WTC11 (cell line): Measurements from ENCODE around the gene ADARB2. TPM values are rescaled to one million over a fixed set of nuclear protein-coding genes. Genes with fewer than 3 reads are reported as not detected.

Experiments
- ATAC-seq: fragments of 200-7000 bp; cut with Tn5 transposase; 2 replicates; pipeline ENCODE4 v1.10.0; 2021; ENCODE audit warnings: mild to moderate bottlenecking, moderate library complexity
- CTCF ChIA-PET: fragments of 300-600 bp; sonication (Branson Sonifier 250); formaldehyde crosslinking; loops from one replicate; lab custom pipeline; 2021; ENCODE audit warnings: antibody characterized with exemption; lab: Charles Lee
- POLR2A ChIA-PET: fragments of 350-600 bp; sonication (Branson Sonifier 250); formaldehyde crosslinking; loops from one replicate; lab custom pipeline; 2021; ENCODE audit warnings: antibody characterized with exemption; lab: Charles Lee
- DNase-seq: peaks from one replicate; pipeline ENCODE4 v3.0.0; 2021; ENCODE audit warnings: low spot score
- H3K27ac Mint-ChIP-seq: 2 replicates; pipeline ENCODE4 v1.8.0; 2021; ENCODE audit warnings: mixed read lengths
- H3K27me3 Mint-ChIP-seq: 2 replicates; pipeline ENCODE4 v1.8.0; 2021; ENCODE audit warnings: low read depth, mild to moderate bottlenecking, moderate library complexity, mixed read lengths
- H3K36me3 Mint-ChIP-seq: 2 replicates; pipeline ENCODE4 v1.8.0; 2021; ENCODE audit warnings: mixed read lengths
- H3K4me1 Mint-ChIP-seq: 2 replicates; pipeline ENCODE4 v1.8.0; 2022; ENCODE audit warnings: mixed read lengths
- H3K4me3 Mint-ChIP-seq: 2 replicates; pipeline ENCODE4 v1.8.0; 2021; ENCODE audit warnings: mild to moderate bottlenecking, moderate library complexity, mixed read lengths
- H3K9me3 Mint-ChIP-seq: 2 replicates; pipeline ENCODE4 v1.8.0; 2021; ENCODE audit warnings: mixed read lengths
- ATF1 ChIP-seq: sonication (generic); formaldehyde crosslinking; IDR thresholded peaks from 2 replicates; pipeline ENCODE4 v1.8.1; 2023; ENCODE audit warnings: mild to moderate bottlenecking, moderate library complexity, missing genetic modification reagents
- EMX1 ChIP-seq: fragments of 250-450 bp; sonication (Bioruptor Pico); IDR thresholded peaks from 2 replicates; pipeline ENCODE4 v1.8.0; 2021; ENCODE audit warnings: mild to moderate bottlenecking
- GTF2I ChIP-seq: fragments of 250-450 bp; sonication (Bioruptor Pico); conservative IDR thresholded peaks from 2 replicates; pipeline ENCODE4 v1.4.0; 2021; ENCODE audit warnings: mild to moderate bottlenecking
- NFE2L1 ChIP-seq: sonication (generic); formaldehyde crosslinking; IDR thresholded peaks from 2 replicates; pipeline ENCODE4 v1.8.1; 2023; ENCODE audit warnings: missing genetic modification reagents
- NR1H2 ChIP-seq: sonication (generic); formaldehyde crosslinking; IDR thresholded peaks from 2 replicates; pipeline ENCODE4 v1.9.0; 2021; ENCODE audit warnings: mild to moderate bottlenecking, moderate library complexity, missing genetic modification reagents
- TCF7 ChIP-seq: sonication (generic); formaldehyde crosslinking; IDR thresholded peaks from 2 replicates; pipeline ENCODE4 v1.8.0; 2022; ENCODE audit warnings: mild to moderate bottlenecking, low read depth, missing genetic modification reagents, moderate library complexity
- TP53 ChIP-seq: sonication (generic); formaldehyde crosslinking; IDR thresholded peaks from 2 replicates; pipeline ENCODE4 v1.8.1; 2023; ENCODE audit warnings: mild to moderate bottlenecking, missing genetic modification reagents
- ZBTB21 ChIP-seq: sonication (generic); formaldehyde crosslinking; IDR thresholded peaks from 2 replicates; pipeline ENCODE4 v1.8.1; 2023; ENCODE audit warnings: mild to moderate bottlenecking, missing genetic modification reagents, borderline replicate concordance
- ZNF138 ChIP-seq: sonication (generic); formaldehyde crosslinking; conservative IDR thresholded peaks from 2 replicates; pipeline ENCODE4 v1.8.1; 2022; ENCODE audit warnings: mild to moderate bottlenecking, moderate library complexity, missing genetic modification reagents
- ZNF263 ChIP-seq: sonication (generic); formaldehyde crosslinking; IDR thresholded peaks from 2 replicates; pipeline ENCODE4 v1.8.1; 2022; ENCODE audit warnings: low read depth, mild to moderate bottlenecking, moderate library complexity, missing genetic modification reagents
- ZNF396 ChIP-seq: fragments of 250-450 bp; sonication (Bioruptor Pico); IDR thresholded peaks from 2 replicates; pipeline ENCODE4 v1.8.0; 2021; ENCODE audit warnings: mild to moderate bottlenecking, moderate library complexity, borderline replicate concordance
- ZNF423 ChIP-seq: fragments of 250-450 bp; sonication (Bioruptor Pico); IDR thresholded peaks from 2 replicates; pipeline ENCODE4 v2.1.2; 2022; ENCODE audit warnings: mild to moderate bottlenecking, moderate library complexity
- ZNF671 ChIP-seq: fragments of 250-450 bp; sonication (Bioruptor Pico); IDR thresholded peaks from 2 replicates; pipeline ENCODE4 v1.8.0; 2021; ENCODE audit warnings: mild to moderate bottlenecking
- total RNA-seq: library from RNA; stranded (reverse); gene quantifications from 3 replicates; pipeline ENCODE4 v1.2.3, GENCODE V29; 2021
- TF ChIP-seq, protein P1 (sequence below): fragments of 250-450 bp; sonication (Bioruptor Pico); IDR thresholded peaks from 2 replicates; pipeline ENCODE4 v1.9.0; 2021; ENCODE audit warnings: mild to moderate bottlenecking, borderline replicate concordance
- TF ChIP-seq, protein P2 (sequence below): fragments of 250-450 bp; sonication (Bioruptor Pico); conservative IDR thresholded peaks from 2 replicates; pipeline ENCODE4 v1.9.0; 2021; ENCODE audit warnings: mild to moderate bottlenecking
- TF ChIP-seq, protein P3 (sequence below): sonication (generic); formaldehyde crosslinking; IDR thresholded peaks from 2 replicates; pipeline ENCODE4 v1.8.1; 2023; ENCODE audit warnings: mild to moderate bottlenecking, missing genetic modification reagents
- TF ChIP-seq, protein P4 (sequence below): sonication (generic); formaldehyde crosslinking; IDR thresholded peaks from 2 replicates; pipeline ENCODE4 v1.8.1; 2022; ENCODE audit warnings: low read depth, missing genetic modification reagents, borderline replicate concordance
- TF ChIP-seq, protein P5 (sequence below): sonication (generic); formaldehyde crosslinking; IDR thresholded peaks from 2 replicates; pipeline ENCODE4 v1.8.0; 2022; ENCODE audit warnings: mild to moderate bottlenecking, missing genetic modification reagents
- TF ChIP-seq, protein P6 (sequence below): sonication (generic); formaldehyde crosslinking; conservative IDR thresholded peaks from 2 replicates; pipeline ENCODE4 v1.8.1; 2022; ENCODE audit warnings: mild to moderate bottlenecking, missing genetic modification reagents
- TF ChIP-seq, protein P7 (sequence below): sonication (generic); formaldehyde crosslinking; IDR thresholded peaks from 2 replicates; pipeline ENCODE4 v1.8.1; 2023; ENCODE audit warnings: mild to moderate bottlenecking, missing genetic modification reagents, moderate library complexity
- TF ChIP-seq, protein P8 (sequence below): fragments of 250-450 bp; sonication (Bioruptor Pico); IDR thresholded peaks from 2 replicates; pipeline ENCODE4 v2.1.2; 2022; ENCODE audit warnings: mild to moderate bottlenecking, moderate library complexity

ADARB2 gene
- total RNA-seq, 1 experiment from 2014 or later, result 3.7 TPM

DNA sequence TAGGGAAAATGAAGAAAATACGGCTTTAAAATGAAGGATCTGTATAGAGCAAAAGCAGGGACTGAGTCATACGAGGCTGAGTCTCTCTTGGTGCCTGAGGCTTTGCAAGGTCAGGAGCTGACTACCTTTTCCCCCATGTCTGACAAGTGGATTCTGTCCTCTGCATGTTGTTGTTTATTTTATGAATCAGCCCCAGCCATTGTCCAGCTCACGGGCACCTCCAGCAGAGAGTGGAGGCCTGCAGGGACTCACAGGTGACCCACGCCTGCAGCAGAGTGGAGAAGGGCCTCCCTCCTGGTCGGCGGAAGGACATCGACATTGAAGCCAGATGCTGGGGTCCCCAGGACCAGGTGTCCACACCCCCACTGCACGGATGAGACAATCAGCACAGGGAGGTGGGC lies 447.3 kb downstream of the ADARB2 start (continued):
- TF ChIP-seq, protein P1, sequence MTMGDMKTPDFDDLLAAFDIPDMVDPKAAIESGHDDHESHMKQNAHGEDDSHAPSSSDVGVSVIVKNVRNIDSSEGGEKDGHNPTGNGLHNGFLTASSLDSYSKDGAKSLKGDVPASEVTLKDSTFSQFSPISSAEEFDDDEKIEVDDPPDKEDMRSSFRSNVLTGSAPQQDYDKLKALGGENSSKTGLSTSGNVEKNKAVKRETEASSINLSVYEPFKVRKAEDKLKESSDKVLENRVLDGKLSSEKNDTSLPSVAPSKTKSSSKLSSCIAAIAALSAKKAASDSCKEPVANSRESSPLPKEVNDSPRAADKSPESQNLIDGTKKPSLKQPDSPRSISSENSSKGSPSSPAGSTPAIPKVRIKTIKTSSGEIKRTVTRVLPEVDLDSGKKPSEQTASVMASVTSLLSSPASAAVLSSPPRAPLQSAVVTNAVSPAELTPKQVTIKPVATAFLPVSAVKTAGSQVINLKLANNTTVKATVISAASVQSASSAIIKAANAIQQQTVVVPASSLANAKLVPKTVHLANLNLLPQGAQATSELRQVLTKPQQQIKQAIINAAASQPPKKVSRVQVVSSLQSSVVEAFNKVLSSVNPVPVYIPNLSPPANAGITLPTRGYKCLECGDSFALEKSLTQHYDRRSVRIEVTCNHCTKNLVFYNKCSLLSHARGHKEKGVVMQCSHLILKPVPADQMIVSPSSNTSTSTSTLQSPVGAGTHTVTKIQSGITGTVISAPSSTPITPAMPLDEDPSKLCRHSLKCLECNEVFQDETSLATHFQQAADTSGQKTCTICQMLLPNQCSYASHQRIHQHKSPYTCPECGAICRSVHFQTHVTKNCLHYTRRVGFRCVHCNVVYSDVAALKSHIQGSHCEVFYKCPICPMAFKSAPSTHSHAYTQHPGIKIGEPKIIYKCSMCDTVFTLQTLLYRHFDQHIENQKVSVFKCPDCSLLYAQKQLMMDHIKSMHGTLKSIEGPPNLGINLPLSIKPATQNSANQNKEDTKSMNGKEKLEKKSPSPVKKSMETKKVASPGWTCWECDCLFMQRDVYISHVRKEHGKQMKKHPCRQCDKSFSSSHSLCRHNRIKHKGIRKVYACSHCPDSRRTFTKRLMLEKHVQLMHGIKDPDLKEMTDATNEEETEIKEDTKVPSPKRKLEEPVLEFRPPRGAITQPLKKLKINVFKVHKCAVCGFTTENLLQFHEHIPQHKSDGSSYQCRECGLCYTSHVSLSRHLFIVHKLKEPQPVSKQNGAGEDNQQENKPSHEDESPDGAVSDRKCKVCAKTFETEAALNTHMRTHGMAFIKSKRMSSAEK (CRISPR knock-in tag), result no peak
- TF ChIP-seq EMX1 (CRISPR knock-in tag) (no peak), TP53 (CRISPR knock-in tag) (no peak), ZBTB21 (CRISPR knock-in tag) (no peak), ZNF671 (no peak), ZNF423 (no peak), NR1H2 (no peak)
- TF ChIP-seq, protein P2, sequence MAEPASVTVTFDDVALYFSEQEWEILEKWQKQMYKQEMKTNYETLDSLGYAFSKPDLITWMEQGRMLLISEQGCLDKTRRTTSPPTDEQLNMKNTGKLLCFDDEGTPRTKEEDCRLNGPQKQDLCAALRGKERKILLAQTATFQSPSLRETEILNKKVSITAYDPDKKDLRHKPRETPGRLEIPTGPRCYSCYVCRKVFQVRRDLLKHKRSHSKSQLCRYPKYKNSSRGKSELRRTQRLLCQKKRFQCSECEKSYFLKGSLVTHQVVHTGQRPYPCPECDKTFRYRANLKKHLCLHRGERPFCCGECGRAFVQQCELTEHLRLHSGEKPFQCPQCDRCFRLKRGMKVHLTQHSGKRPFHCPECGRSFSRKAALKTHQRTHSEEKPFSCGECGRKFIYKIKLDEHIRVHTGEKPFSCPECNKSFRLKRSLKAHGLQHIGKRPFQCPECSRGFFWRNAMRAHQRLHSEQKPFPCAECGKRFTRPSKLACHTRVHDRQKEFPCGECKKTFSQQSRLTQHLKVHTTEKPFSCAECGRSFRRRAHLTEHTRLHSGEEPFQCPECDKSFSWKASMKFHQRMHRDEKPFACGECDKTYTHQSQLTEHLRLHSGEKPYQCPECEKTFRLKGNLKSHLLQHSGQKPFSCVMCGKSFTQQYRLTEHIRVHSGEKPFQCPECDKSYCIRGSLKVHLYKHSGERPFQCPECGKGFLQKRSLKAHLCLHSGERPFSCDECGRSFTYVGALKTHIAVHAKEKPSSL (CRISPR knock-in tag), result no peak
- TF ChIP-seq, protein P3, sequence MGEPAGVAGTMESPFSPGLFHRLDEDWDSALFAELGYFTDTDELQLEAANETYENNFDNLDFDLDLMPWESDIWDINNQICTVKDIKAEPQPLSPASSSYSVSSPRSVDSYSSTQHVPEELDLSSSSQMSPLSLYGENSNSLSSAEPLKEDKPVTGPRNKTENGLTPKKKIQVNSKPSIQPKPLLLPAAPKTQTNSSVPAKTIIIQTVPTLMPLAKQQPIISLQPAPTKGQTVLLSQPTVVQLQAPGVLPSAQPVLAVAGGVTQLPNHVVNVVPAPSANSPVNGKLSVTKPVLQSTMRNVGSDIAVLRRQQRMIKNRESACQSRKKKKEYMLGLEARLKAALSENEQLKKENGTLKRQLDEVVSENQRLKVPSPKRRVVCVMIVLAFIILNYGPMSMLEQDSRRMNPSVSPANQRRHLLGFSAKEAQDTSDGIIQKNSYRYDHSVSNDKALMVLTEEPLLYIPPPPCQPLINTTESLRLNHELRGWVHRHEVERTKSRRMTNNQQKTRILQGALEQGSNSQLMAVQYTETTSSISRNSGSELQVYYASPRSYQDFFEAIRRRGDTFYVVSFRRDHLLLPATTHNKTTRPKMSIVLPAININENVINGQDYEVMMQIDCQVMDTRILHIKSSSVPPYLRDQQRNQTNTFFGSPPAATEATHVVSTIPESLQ (CRISPR knock-in tag), result no peak
- TF ChIP-seq, protein P4, sequence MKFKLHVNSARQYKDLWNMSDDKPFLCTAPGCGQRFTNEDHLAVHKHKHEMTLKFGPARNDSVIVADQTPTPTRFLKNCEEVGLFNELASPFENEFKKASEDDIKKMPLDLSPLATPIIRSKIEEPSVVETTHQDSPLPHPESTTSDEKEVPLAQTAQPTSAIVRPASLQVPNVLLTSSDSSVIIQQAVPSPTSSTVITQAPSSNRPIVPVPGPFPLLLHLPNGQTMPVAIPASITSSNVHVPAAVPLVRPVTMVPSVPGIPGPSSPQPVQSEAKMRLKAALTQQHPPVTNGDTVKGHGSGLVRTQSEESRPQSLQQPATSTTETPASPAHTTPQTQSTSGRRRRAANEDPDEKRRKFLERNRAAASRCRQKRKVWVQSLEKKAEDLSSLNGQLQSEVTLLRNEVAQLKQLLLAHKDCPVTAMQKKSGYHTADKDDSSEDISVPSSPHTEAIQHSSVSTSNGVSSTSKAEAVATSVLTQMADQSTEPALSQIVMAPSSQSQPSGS, result no peak
- TF ChIP-seq, protein P5, sequence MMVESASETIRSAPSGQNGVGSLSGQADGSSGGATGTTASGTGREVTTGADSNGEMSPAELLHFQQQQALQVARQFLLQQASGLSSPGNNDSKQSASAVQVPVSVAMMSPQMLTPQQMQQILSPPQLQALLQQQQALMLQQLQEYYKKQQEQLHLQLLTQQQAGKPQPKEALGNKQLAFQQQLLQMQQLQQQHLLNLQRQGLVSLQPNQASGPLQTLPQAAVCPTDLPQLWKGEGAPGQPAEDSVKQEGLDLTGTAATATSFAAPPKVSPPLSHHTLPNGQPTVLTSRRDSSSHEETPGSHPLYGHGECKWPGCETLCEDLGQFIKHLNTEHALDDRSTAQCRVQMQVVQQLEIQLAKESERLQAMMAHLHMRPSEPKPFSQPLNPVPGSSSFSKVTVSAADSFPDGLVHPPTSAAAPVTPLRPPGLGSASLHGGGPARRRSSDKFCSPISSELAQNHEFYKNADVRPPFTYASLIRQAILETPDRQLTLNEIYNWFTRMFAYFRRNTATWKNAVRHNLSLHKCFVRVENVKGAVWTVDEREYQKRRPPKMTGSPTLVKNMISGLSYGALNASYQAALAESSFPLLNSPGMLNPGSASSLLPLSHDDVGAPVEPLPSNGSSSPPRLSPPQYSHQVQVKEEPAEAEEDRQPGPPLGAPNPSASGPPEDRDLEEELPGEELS (CRISPR knock-in tag), result no peak
- TF ChIP-seq, protein P6, sequence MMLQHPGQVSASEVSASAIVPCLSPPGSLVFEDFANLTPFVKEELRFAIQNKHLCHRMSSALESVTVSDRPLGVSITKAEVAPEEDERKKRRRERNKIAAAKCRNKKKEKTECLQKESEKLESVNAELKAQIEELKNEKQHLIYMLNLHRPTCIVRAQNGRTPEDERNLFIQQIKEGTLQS (CRISPR knock-in tag), result no peak
- TF ChIP-seq, all 79 proteins: peak for 0

DNA sequence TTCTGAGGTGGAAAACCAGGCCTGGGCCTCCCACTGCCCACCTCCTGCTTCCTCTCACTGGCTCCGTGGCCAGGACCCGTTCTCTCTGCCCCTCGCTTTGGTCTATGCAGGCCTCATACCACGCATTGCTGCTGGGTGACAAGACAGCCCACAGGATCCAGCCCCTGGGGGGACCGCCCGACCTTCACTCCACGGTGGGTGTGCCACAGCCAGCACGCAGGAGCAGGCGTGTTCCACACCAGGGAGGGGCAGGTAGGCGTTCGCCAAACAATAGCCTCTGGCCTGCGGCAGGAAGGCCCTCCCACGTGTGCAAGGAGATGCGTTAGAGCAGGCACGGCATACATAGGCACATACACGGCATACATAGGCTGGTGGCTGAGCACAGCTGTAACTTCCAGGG lies 447.7 kb downstream of the ADARB2 start:
- ATAC-seq (no peak), DNase-seq (no peak)
- ChIA-PET CTCF (no interaction called here), POLR2A (no interaction called here)
- no peaks in the 10 kb centered on the region for H3K36me3 Mint-ChIP-seq
- H3K4me3 Mint-ChIP-seq, result no peak overlapping the region
- TF ChIP-seq, protein P7, sequence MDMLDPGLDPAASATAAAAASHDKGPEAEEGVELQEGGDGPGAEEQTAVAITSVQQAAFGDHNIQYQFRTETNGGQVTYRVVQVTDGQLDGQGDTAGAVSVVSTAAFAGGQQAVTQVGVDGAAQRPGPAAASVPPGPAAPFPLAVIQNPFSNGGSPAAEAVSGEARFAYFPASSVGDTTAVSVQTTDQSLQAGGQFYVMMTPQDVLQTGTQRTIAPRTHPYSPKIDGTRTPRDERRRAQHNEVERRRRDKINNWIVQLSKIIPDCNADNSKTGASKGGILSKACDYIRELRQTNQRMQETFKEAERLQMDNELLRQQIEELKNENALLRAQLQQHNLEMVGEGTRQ (CRISPR knock-in tag), result no peak
- no peak for TF ChIP-seq NR1H2
- TF ChIP-seq TCF7 (CRISPR knock-in tag), result no peak
- no peak for TF ChIP-seq ZNF263 (CRISPR knock-in tag)
- no peak for TF ChIP-seq ATF1 (CRISPR knock-in tag)
- TF ChIP-seq NFE2L1, result no peak
- TF ChIP-seq ZNF138 (CRISPR knock-in tag), result no peak
- no peak for TF ChIP-seq GTF2I
- TF ChIP-seq, protein P8, sequence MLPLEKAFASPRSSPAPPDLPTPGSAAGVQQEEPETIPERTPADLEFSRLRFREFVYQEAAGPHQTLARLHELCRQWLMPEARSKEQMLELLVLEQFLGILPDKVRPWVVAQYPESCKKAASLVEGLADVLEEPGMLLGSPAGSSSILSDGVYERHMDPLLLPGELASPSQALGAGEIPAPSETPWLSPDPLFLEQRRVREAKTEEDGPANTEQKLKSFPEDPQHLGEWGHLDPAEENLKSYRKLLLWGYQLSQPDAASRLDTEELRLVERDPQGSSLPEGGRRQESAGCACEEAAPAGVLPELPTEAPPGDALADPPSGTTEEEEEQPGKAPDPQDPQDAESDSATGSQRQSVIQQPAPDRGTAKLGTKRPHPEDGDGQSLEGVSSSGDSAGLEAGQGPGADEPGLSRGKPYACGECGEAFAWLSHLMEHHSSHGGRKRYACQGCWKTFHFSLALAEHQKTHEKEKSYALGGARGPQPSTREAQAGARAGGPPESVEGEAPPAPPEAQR (CRISPR knock-in tag), result no peak
- TF ChIP-seq ZNF396, result no peak
- no peak overlapping the region for H3K27ac Mint-ChIP-seq
- H3K4me1 Mint-ChIP-seq, result peaks cover 30% of the 10 kb centered on the region
- H3K27me3 Mint-ChIP-seq, result peaks cover 6% of the 10 kb centered on the region
- no peaks in the 10 kb centered on the region for H3K9me3 Mint-ChIP-seq
